H1 (cell line): ENCODE data around the gene CDKN1A. TPM values are rescaled to one million over a fixed set of nuclear protein-coding genes. Genes with fewer than 3 reads are reported as not detected.

Source experiments
- CTCF ChIA-PET: fragments of 300-600 bp; sonication (Branson Sonifier 250); formaldehyde crosslinking; loops from one replicate; lab custom pipeline; 2021; ENCODE audit not compliant: partially characterized antibody; lab: Charles Lee
- POLR2A ChIA-PET: fragments of 300-600 bp; sonication (Branson Sonifier 250); formaldehyde crosslinking; loops from one replicate; lab custom pipeline; 2021; ENCODE audit warnings: inconsistent platforms; ENCODE audit not compliant: partially characterized antibody; lab: Charles Lee
- DNase-seq, 2 experiments: peaks; one replicate each; pipeline versions ENCODE4 v3.0.0 to v3.0.0-alpha.2; 2010 to 2022; ENCODE audit warnings: low spot score in 2 of 2, low read depth in 1 of 2, mixed read lengths in 1 of 2
- FAIRE-seq: peaks from 2 replicates; lab custom pipeline; 2011; peaks lifted over from hg19 to GRCh38; lab: Jason Lieb, UNC
- H2AFZ ChIP-seq: 2 replicates; pipeline ENCODE4 v1.8.1; 2012; ENCODE audit warnings: low read length, inconsistent platforms
- H2AK5ac ChIP-seq: 2 replicates; pipeline ENCODE4 v1.6.1; 2013; ENCODE audit warnings: low read depth, low read length
- H2BK120ac ChIP-seq: replicated peaks from 2 replicates; pipeline ENCODE3; 2013; ENCODE audit warnings: low read depth, low read length, inconsistent platforms
- H2BK12ac ChIP-seq: 2 replicates; pipeline ENCODE4 v1.6.1; 2013; ENCODE audit warnings: low read depth, low read length
- H2BK15ac ChIP-seq: 2 replicates; pipeline ENCODE4 v1.6.1; 2013; ENCODE audit warnings: low read length
- H2BK20ac ChIP-seq: 2 replicates; pipeline ENCODE4 v1.6.1; 2013; ENCODE audit warnings: low read length
- H2BK5ac ChIP-seq: 2 replicates; pipeline ENCODE4 v1.6.1; 2013; ENCODE audit warnings: low read depth, low read length
- H3K14ac ChIP-seq: 2 replicates; pipeline ENCODE4 v1.6.1; 2013; ENCODE audit warnings: inconsistent platforms; ENCODE audit not compliant: insufficient read length
- H3K18ac ChIP-seq: 2 replicates; pipeline ENCODE4 v1.6.1; 2013; ENCODE audit warnings: low read length; ENCODE audit errors: extremely low read depth
- H3K23ac ChIP-seq: 2 replicates; pipeline ENCODE4 v1.6.1; 2013; ENCODE audit warnings: inconsistent platforms; ENCODE audit not compliant: insufficient read length
- H3K23me2 ChIP-seq: 2 replicates; pipeline ENCODE4 v1.6.1; 2013; ENCODE audit warnings: low read depth, low read length
- H3K27ac ChIP-seq: 2 replicates; pipeline ENCODE4 v1.6.1; 2011; ENCODE audit warnings: low read depth, low read length, inconsistent platforms
- H3K27me3 ChIP-seq, 4 experiments: replicated peaks in 1 of 4; 1 replicate in 1 of 4; 2 replicates in 3 of 4; pipeline versions ENCODE4 v1.6.1 to v1.8.1; 2011 to 2013; ENCODE audit warnings: low read length in 3 of 4, mild to moderate bottlenecking in 3 of 4, inconsistent platforms in 2 of 4, mixed read lengths in 2 of 4, moderate library complexity in 1 of 4; ENCODE audit not compliant: control insufficient read depth in 3 of 4, insufficient read depth in 3 of 4; ENCODE audit errors: extremely low read depth in 1 of 4
- H3K36me3 ChIP-seq, 4 experiments: 2 replicates each; pipeline versions ENCODE4 v1.6.1 to v1.8.1; 2011 to 2013; ENCODE audit warnings: mild to moderate bottlenecking in 4 of 4, low read length in 3 of 4, moderate library complexity in 2 of 4, control low read depth in 1 of 4, inconsistent platforms in 1 of 4; ENCODE audit not compliant: insufficient read depth in 4 of 4, control insufficient read depth in 2 of 4
- H3K4ac ChIP-seq: replicated peaks from 2 replicates; pipeline ENCODE3; 2013; ENCODE audit warnings: low read length, low read depth, mixed read lengths, inconsistent platforms; ENCODE audit not compliant: insufficient read length
- H3K4me1 ChIP-seq, 4 experiments: replicated peaks in 1 of 4; 1 replicate in 1 of 4; 2 replicates in 3 of 4; pipeline versions ENCODE4 v1.6.1 to v1.8.1; 2011 to 2013; ENCODE audit warnings: low read length in 3 of 4, inconsistent platforms in 2 of 4, mixed read lengths in 1 of 4; ENCODE audit not compliant: insufficient read depth in 4 of 4, control insufficient read depth in 3 of 4
- H3K4me2 ChIP-seq, 2 experiments: 2 replicates each; pipeline versions ENCODE4 v1.6.1 to v1.8.1; 2011 to 2013; ENCODE audit warnings: low read depth in 2 of 2, low read length in 2 of 2, control low read depth in 1 of 2, inconsistent platforms in 1 of 2, mild to moderate bottlenecking in 1 of 2; ENCODE audit not compliant: insufficient read depth in 1 of 2
- H3K4me3 ChIP-seq, 4 experiments: fragments of 200-600, 300-600 bp in 1 of 4; sonication (generic), shearing (Covaris generic), sonication (Bioruptor Twin) in 1 of 4; 2 replicates each; pipeline versions ENCODE4 v1.5.1 to v1.8.1; 2011 to 2016; ENCODE audit warnings: low read length in 4 of 4, low read depth in 3 of 4, control low read depth in 2 of 4, inconsistent platforms in 2 of 4, mild to moderate bottlenecking in 2 of 4, mixed read lengths in 1 of 4, moderate library complexity in 1 of 4; ENCODE audit not compliant: insufficient read depth in 2 of 4; ENCODE audit errors: extremely low read depth in 1 of 4
- H3K56ac ChIP-seq: replicated peaks from 2 replicates; pipeline ENCODE3; 2013; ENCODE audit warnings: low read depth, mild to moderate bottlenecking, mixed read lengths, low read length, inconsistent platforms; ENCODE audit not compliant: insufficient read length
- H3K79me1 ChIP-seq: 2 replicates; pipeline ENCODE4 v1.6.1; 2013; ENCODE audit warnings: low read depth, low read length, control low read depth
- H3K79me2 ChIP-seq, 2 experiments: 2 replicates each; pipeline versions ENCODE4 v1.6.1 to v1.8.1; 2012 to 2013; ENCODE audit warnings: low read length in 2 of 2, mild to moderate bottlenecking in 2 of 2, inconsistent platforms in 1 of 2; ENCODE audit not compliant: insufficient read depth in 2 of 2, control insufficient read depth in 1 of 2
- H3K9ac ChIP-seq, 4 experiments: replicated peaks in 1 of 4; 1 replicate in 1 of 4; 2 replicates in 3 of 4; pipeline versions ENCODE4 v1.6.1 to v1.8.1; 2011 to 2013; ENCODE audit warnings: low read depth in 3 of 4, low read length in 3 of 4, control low read depth in 2 of 4, mild to moderate bottlenecking in 2 of 4, moderate library complexity in 2 of 4, inconsistent platforms in 1 of 4; ENCODE audit errors: extremely low read depth in 1 of 4
- H3K9me3 ChIP-seq, 2 experiments: 2 replicates each; pipeline versions ENCODE4 v1.6.1 to v1.8.1; 2012 to 2013; ENCODE audit warnings: mild to moderate bottlenecking in 2 of 2, moderate library complexity in 2 of 2, control low read depth in 1 of 2, inconsistent platforms in 1 of 2, low read depth in 1 of 2, low read length in 1 of 2, mixed read lengths in 1 of 2; ENCODE audit not compliant: insufficient read depth in 2 of 2
- H4K20me1 ChIP-seq, 2 experiments: replicated peaks in 1 of 2; 2 replicates each; pipeline versions ENCODE3 to v1.8.1; 2011 to 2013; ENCODE audit warnings: inconsistent platforms in 2 of 2, low read length in 2 of 2, mild to moderate bottlenecking in 1 of 2; ENCODE audit not compliant: insufficient read depth in 2 of 2, control insufficient read depth in 1 of 2
- H4K5ac ChIP-seq: 2 replicates; pipeline ENCODE4 v1.6.1; 2013; ENCODE audit warnings: low read length, low read depth, mixed read lengths, inconsistent platforms; ENCODE audit not compliant: insufficient read length
- H4K8ac ChIP-seq: 2 replicates; pipeline ENCODE4 v1.8.0; 2013; ENCODE audit warnings: mild to moderate bottlenecking, moderate library complexity, low read length, inconsistent platforms; ENCODE audit not compliant: insufficient read depth; ENCODE audit errors: extremely low read depth
- H4K91ac ChIP-seq: replicated peaks from 2 replicates; pipeline ENCODE3; 2013; ENCODE audit warnings: low read length, mixed read lengths, inconsistent platforms; ENCODE audit not compliant: insufficient read length
- ASH2L ChIP-seq: fragments of 200-600, 300-600 bp; sonication (generic); IDR thresholded peaks from one replicate; pipeline ENCODE4 v1.7.1; 2017; ENCODE audit warnings: low read length
- JUND ChIP-seq: IDR thresholded peaks from 2 replicates; pipeline ENCODE4 v1.6.1; 2011; ENCODE audit warnings: mild to moderate bottlenecking, improper control_type of control experiment, low read length
- PHF8 ChIP-seq: fragments of 200-600 bp; sonication (generic); conservative IDR thresholded peaks from 2 replicates; pipeline ENCODE4 v1.7.1; 2012; ENCODE audit warnings: low read depth, mild to moderate bottlenecking, inconsistent platforms, low read length, moderate library complexity
- POLR2AphosphoS5 ChIP-seq: IDR thresholded peaks from 2 replicates; pipeline ENCODE4 v1.6.1; 2011; ENCODE audit warnings: low read depth, low read length
- RAD21 ChIP-seq, 2 experiments: IDR thresholded peaks in 1 of 2; conservative IDR thresholded peaks in 1 of 2; 2 replicates each; pipeline ENCODE4 v1.6.1; 2011; ENCODE audit warnings: low read depth in 2 of 2, low read length in 2 of 2, improper control_type of control experiment in 1 of 2, inconsistent platforms in 1 of 2, mild to moderate bottlenecking in 1 of 2, moderate library complexity in 1 of 2
- RXRA ChIP-seq: IDR thresholded peaks from 2 replicates; pipeline ENCODE4 v1.6.1; 2011; ENCODE audit warnings: low read depth, mild to moderate bottlenecking, low read length, moderate library complexity; ENCODE audit not compliant: insufficient read depth
- SUZ12 ChIP-seq: fragments of 200-600 bp; sonication (generic); IDR thresholded peaks from 2 replicates; pipeline ENCODE4 v1.6.1; 2012; ENCODE audit warnings: mild to moderate bottlenecking, inconsistent platforms, low read length, moderate library complexity, mixed read lengths
- TAF1 ChIP-seq: IDR thresholded peaks from 2 replicates; pipeline ENCODE4 v1.6.1; 2011; ENCODE audit warnings: mild to moderate bottlenecking, low read depth, low read length
- YY1 ChIP-seq: IDR thresholded peaks from 2 replicates; pipeline ENCODE4 v1.6.1; 2011; ENCODE audit warnings: low read depth, mild to moderate bottlenecking, low read length
- WGBS, 2 experiments: shearing (Covaris generic) in 1 of 2; methylation state at CpG; one replicate each; pipeline versions ENCODE4 v1.1.6 to v1.1.7; 2013 to 2015; ENCODE audit warnings: low lambda C conversion rate in 2 of 2, mixed read lengths in 2 of 2, inconsistent platforms in 1 of 2, low coverage in 1 of 2, missing lambda C conversion rate in 1 of 2; ENCODE audit not compliant: insufficient replicate concordance in 2 of 2, insufficient coverage in 1 of 2, insufficient read length in 1 of 2; ENCODE audit errors: extremely low coverage in 1 of 2, missing lambda C conversion rate in 1 of 2; 5-methylcytosine and 5-hydroxymethylcytosine counted together
- polyA plus RNA-seq, 7 experiments: library from polyadenylated mRNA; depleted of rRNA in 3 of 7; stranded (reverse) in 5 of 7; unstranded in 2 of 7; fragments of >200 nt in 5 of 7; fragments of 200-250 nt in 2 of 7; gene quantifications; 1 replicate in 5 of 7; 2 replicates in 1 of 7; 4 replicates in 1 of 7; pipeline versions ENCODE4 v1.2.1 to v1.2.3, GENCODE V29; 2011 to 2013; ENCODE audit warnings: missing spikeins in 2 of 7, mixed read lengths in 2 of 7
- total RNA-seq: library from RNA; stranded (reverse); fragmentation: NEBNext Ultra II Directional; extraction: Animal tissue kit (Norgen Biotek cat#: 25700); gene quantifications from 2 replicates; pipeline ENCODE4 v1.2.1, GENCODE V29; 2021

The CDKN1A gene
- total and polyA plus RNA-seq, 2 of the 8 experiments (the other 6 are each of a cell fraction or from before 2014, with no cell fraction given) = 15.2 to 36.0 TPM

DNA sequence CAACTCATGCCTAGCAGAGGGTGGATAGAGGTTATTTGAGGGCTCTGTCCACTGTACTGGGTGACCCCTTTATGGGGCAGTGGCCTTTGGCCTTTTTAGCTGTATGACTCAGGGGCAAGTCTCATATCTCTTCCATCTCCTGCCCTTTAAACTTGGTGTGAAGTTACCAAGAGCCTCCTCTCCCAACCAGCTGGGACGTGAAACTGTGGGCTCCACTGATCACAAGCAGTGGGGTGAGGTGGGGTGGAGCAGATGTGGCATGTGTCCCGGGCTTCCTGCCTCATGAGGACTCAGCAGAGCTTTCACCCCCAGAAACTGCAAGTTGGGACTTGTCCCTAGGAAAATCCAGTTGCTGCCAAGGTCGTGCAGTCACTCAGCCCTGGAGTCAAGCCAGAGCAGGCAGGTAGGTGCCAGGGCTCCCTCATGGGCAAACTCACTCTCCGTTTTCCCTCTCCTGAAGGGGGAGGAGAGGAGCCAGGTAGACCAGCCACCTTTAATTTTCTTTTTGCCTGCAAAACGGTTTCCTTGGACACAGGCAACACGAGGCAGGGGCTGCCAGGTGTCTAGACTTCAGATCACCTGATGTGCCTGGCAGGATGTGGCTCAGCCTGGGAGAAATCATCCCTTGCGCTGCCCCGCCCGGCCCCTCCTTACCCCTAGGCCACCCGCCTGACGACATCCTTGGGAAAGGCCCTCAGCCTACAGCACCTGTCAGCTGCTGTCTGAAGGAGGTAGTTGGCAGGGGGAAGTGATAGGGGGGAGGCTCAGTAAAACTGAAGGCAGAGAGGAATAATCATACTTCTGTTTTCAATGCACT lies 4.0 kb downstream of the CDKN1A start:
- FAIRE-seq = no peak
- Histone ChIP-seq H3K36me3 (peaks cover 4 to 30% (median 19%) of the 10 kb centered on the region in 4 experiments; a peak in 7 of 8 replicates), H3K56ac (peak overlapping the region; percentile 36), H4K91ac (peak overlapping the region; percentile 11), H2AK5ac (no peak overlapping the region), H2BK12ac (no peak overlapping the region), H3K9ac (no peak overlapping the region), H3K9me3 (no peaks in the 10 kb centered on the region), H3K4me2 (no peak overlapping the region; a peak in 1 of 4 replicates), H2BK20ac (0 out of 2 replicates have a peak overlapping the region, but pooled peaks have one; percentile 57), H3K23me2 (peaks cover 16% of the 10 kb centered on the region; the same call in 1 of the 2 replicates), H2AFZ (no peak overlapping the region), H3K4ac (no peak overlapping the region), H3K79me2 (peaks cover 0 to 30% of the 10 kb centered on the region in 2 experiments; a peak in 2 of 4 replicates), H3K4me1 (peaks cover 0 to 22% (median 9%) of the 10 kb centered on the region in 4 experiments; a peak in 6 of 7 replicates), H4K5ac (peak overlapping the region; percentile 27), H3K23ac (no peak overlapping the region), H2BK5ac (peak overlapping the region; percentile 4; the same call in 1 of the 2 replicates), H3K4me3 (no peak overlapping the region), H2BK120ac (peak overlapping the region; percentile 38), H3K14ac (no peak overlapping the region), H3K18ac (no peak overlapping the region), H3K27ac (no peak overlapping the region), H3K27me3 (peaks cover 6 to 28% (median 20%) of the 10 kb centered on the region in 4 experiments), H2BK15ac (no peak overlapping the region), H3K79me1 (0 out of 2 replicates have a peak, but pooled peaks cover 3% of the 10 kb centered on the region), H4K20me1 (peaks cover 4 to 32% of the 10 kb centered on the region in 2 experiments), H4K8ac (peak overlapping the region; percentile 43; the same call in 1 of the 2 replicates)
- ChIA-PET POLR2A (interaction anchor here (0.6 to 10.6 kb wide), 5 partner anchors 10 to 48 kb away, joined by 3 to 109 read pairs (median 4); no protein-coding TSS in a partner anchor), CTCF (interaction anchor here (0.6 to 8.8 kb wide), 15 partner anchors 9 to 145 kb away, joined by 3 to 67 read pairs (median 4); no protein-coding TSS in a partner anchor)
- WGBS, 2 experiments = 75% methylated on average over 7 of the region's 11 CpGs; no CpG with 5 or more reads in 1 of the 2 experiments
- DNase-seq = no peak
- no peak for TF ChIP-seq TAF1
- no peak for TF ChIP-seq RXRA
- TF ChIP-seq PHF8 = no peak
- TF ChIP-seq JUND = no peak
- TF ChIP-seq POLR2AphosphoS5 = no peak
- TF ChIP-seq SUZ12 = no peak
- TF ChIP-seq ASH2L = no peak
- TF ChIP-seq RAD21 (IDR thresholded peaks at IDR 0.05 in 1 of 2, conservative IDR thresholded peaks at IDR 0.05 in 1 of 2; ENCODE audit: low read depth in 2 of 2, low read length in 2 of 2) = no peak
- TF ChIP-seq YY1 = no peak
